Lower leg skin (tissue), 4 donors: Measurements from ENCODE around the gene LRRC49. TPM values are rescaled to one million over a fixed set of nuclear protein-coding genes. Genes with fewer than 3 reads are reported as not detected.

Source experiments
- DNase-seq, 2 donors: peaks; one replicate each; pipeline ENCODE4 v3.0.0-alpha.2; 2019; ENCODE audit warnings: low spot score in 2 of 2
- H3K4me3 ChIP-seq: fragments of 200-600 bp; sonication (generic); 2 replicates; pipeline ENCODE4 v1.5.1; 2017; ENCODE audit warnings: mild to moderate bottlenecking, low read depth; ENCODE audit not compliant: poor library complexity, severe bottlenecking
- CTCF ChIP-seq, 3 donors: fragments of 450-650 bp; IDR thresholded peaks; one replicate each; pipeline ENCODE4 v1.5.1; 2016; ENCODE audit warnings: antibody characterized with exemption in 3 of 3, mild to moderate bottlenecking in 3 of 3, moderate library complexity in 2 of 3
- POLR2A ChIP-seq, 2 donors: fragments of 450-650 bp; IDR thresholded peaks; one replicate each; pipeline ENCODE4 v1.6.1; 2016 to 2017; ENCODE audit warnings: antibody characterized with exemption in 2 of 2, mild to moderate bottlenecking in 1 of 2, moderate library complexity in 1 of 2
- whole genome bisulfite sequencing, 2 donors: methylation state at CpG; one replicate each; pipeline ENCODE4 v1.1.5; 2018; 5-methylcytosine and 5-hydroxymethylcytosine counted together
- intact Hi-C: fragments of 100-400 bp; cut with DNase I; formaldehyde crosslinking; loops from one replicate; pipeline ENCODE4 v1.15.0; 2023; ENCODE audit warnings: low total_unique reads
- total RNA-seq, 4 donors: library from RNA; depleted of rRNA; stranded (reverse); fragments of >200 nt; gene quantifications; one replicate each; pipeline ENCODE4 v1.1.0, GENCODE V29; 2016

LRRC49 gene
- total RNA-seq, 4 donors from 2014 or later = 1.9 to 6.1 (median 5.3) TPM

- intact Hi-C loops = no loop called here
- TF ChIP-seq CTCF (IDR thresholded peaks at IDR 0.05) = no peak
- TF ChIP-seq POLR2A (IDR thresholded peaks at IDR 0.05) = no peak
- WGBS, 2 donors = 94 to 98% methylated on average over 5 of the region's 5 CpGs
- no peak overlapping the region for H3K4me3 ChIP-seq
- no peak for DNase-seq
Measured at GRCh38 chr15:70907784-70908471, 15.3 kb downstream of the LRRC49 start.

- TF ChIP-seq POLR2A (IDR thresholded peaks at IDR 0.05) (no peak), CTCF (IDR thresholded peaks at IDR 0.05) (no peak)
- WGBS, 2 donors = 81 to 96% methylated on average over 1 of the region's 1 CpG
Measured at GRCh38 chr15:70910958-70911357, 18.3 kb downstream of the LRRC49 start.

GRCh38 chr15:70912187-70912586 is 19.6 kb downstream of the LRRC49 start:
- no peak overlapping the region for H3K4me3 ChIP-seq
- TF ChIP-seq POLR2A (IDR thresholded peaks at IDR 0.05) (no peak), CTCF (IDR thresholded peaks at IDR 0.05) (no peak)
- intact Hi-C loops = no loop called here
- DNase-seq = no peak
- 51 to 57% methylated on average over 1 of the region's 1 CpG for WGBS, 2 donors

More at GRCh38 chr15:70910958-70911357, 18.3 kb downstream of the LRRC49 start:
- intact Hi-C loops = no loop called here
- no peak overlapping the region for H3K4me3 ChIP-seq
- no peak for DNase-seq

GRCh38 chr15:70916531-70916930 is 23.9 kb downstream of the LRRC49 start:
- intact Hi-C loops = no loop called here
- WGBS, 2 donors = 96% methylated on average over 5 to 10 of the region's 10 CpGs
- TF ChIP-seq CTCF (IDR thresholded peaks at IDR 0.05) = no peak
- no peak for TF ChIP-seq POLR2A (IDR thresholded peaks at IDR 0.05)
- H3K4me3 ChIP-seq = no peak overlapping the region
- DNase-seq = no peak

- no peak overlapping the region for H3K4me3 ChIP-seq
- DNase-seq = no peak
- intact Hi-C loops = no loop called here
- TF ChIP-seq POLR2A (IDR thresholded peaks at IDR 0.05) (no peak), CTCF (IDR thresholded peaks at IDR 0.05) (no peak)
- WGBS, 2 donors = 93 to 99% methylated on average over 6 of the region's 6 CpGs
Measured at GRCh38 chr15:70917955-70918354, 25.3 kb downstream of the LRRC49 start.
